Ishikawa (cell line): Measurements from ENCODE around the gene FOXP1.

Experiments used
- CEBPB ChIP-seq: IDR thresholded peaks from 2 replicates; pipeline ENCODE4 v1.6.1; 2012
- CREB1 ChIP-seq: IDR thresholded peaks from 2 replicates; pipeline ENCODE4 v1.6.1; 2012; ENCODE audit warnings: low read depth
- EGR1 ChIP-seq: IDR thresholded peaks from 2 replicates; pipeline ENCODE4 v1.6.1; 2012
- EP300 ChIP-seq: IDR thresholded peaks from 2 replicates; pipeline ENCODE4 v1.6.1; 2012; ENCODE audit warnings: borderline replicate concordance
- FOXM1 ChIP-seq: IDR thresholded peaks from 2 replicates; pipeline ENCODE4 v1.6.1; 2012; ENCODE audit warnings: low read depth, borderline replicate concordance
- MAX ChIP-seq: IDR thresholded peaks from 2 replicates; pipeline ENCODE4 v1.6.1; 2012
- NFIC ChIP-seq: IDR thresholded peaks from 2 replicates; pipeline ENCODE4 v1.6.1; 2012
- RAD21 ChIP-seq: IDR thresholded peaks from 2 replicates; pipeline ENCODE4 v1.6.1; 2012; ENCODE audit warnings: low read depth
- TAF1 ChIP-seq: IDR thresholded peaks from 2 replicates; pipeline ENCODE4 v1.6.1; 2012; ENCODE audit warnings: low read depth, mild to moderate bottlenecking
- TCF12 ChIP-seq: IDR thresholded peaks from 2 replicates; pipeline ENCODE4 v1.6.1; 2012; ENCODE audit warnings: low read depth
- TEAD4 ChIP-seq: IDR thresholded peaks from 2 replicates; pipeline ENCODE4 v1.6.1; 2012
- YY1 ChIP-seq: IDR thresholded peaks from 2 replicates; pipeline ENCODE4 v1.6.1; 2012; ENCODE audit warnings: low read depth
- ZBTB7A ChIP-seq: IDR thresholded peaks from 2 replicates; pipeline ENCODE4 v1.6.1; 2012; ENCODE audit warnings: low read depth
- TF ChIP-seq, protein P1 (sequence below): IDR thresholded peaks from 2 replicates; pipeline ENCODE4 v1.6.1; 2012
- TF ChIP-seq, protein P2 (sequence below): IDR thresholded peaks from 2 replicates; pipeline ENCODE4 v1.6.1; 2012; ENCODE audit warnings: low read depth, mild to moderate bottlenecking

Gene FOXP1

GRCh38 chr3:71395927-71396695, 187.4 kb downstream of the FOXP1 start:
- TF ChIP-seq CEBPB: no peak
- no peak for TF ChIP-seq EGR1
- TF ChIP-seq FOXM1: no peak
- TF ChIP-seq, protein P1, sequence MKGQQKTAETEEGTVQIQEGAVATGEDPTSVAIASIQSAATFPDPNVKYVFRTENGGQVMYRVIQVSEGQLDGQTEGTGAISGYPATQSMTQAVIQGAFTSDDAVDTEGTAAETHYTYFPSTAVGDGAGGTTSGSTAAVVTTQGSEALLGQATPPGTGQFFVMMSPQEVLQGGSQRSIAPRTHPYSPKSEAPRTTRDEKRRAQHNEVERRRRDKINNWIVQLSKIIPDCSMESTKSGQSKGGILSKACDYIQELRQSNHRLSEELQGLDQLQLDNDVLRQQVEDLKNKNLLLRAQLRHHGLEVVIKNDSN: no peak
- no peak for TF ChIP-seq YY1
- no peak for TF ChIP-seq TCF12
- no peak for TF ChIP-seq EP300
- no peak for TF ChIP-seq ZBTB7A
- TF ChIP-seq NFIC: no peak
- no peak for TF ChIP-seq TAF1
- TF ChIP-seq, protein P2, sequence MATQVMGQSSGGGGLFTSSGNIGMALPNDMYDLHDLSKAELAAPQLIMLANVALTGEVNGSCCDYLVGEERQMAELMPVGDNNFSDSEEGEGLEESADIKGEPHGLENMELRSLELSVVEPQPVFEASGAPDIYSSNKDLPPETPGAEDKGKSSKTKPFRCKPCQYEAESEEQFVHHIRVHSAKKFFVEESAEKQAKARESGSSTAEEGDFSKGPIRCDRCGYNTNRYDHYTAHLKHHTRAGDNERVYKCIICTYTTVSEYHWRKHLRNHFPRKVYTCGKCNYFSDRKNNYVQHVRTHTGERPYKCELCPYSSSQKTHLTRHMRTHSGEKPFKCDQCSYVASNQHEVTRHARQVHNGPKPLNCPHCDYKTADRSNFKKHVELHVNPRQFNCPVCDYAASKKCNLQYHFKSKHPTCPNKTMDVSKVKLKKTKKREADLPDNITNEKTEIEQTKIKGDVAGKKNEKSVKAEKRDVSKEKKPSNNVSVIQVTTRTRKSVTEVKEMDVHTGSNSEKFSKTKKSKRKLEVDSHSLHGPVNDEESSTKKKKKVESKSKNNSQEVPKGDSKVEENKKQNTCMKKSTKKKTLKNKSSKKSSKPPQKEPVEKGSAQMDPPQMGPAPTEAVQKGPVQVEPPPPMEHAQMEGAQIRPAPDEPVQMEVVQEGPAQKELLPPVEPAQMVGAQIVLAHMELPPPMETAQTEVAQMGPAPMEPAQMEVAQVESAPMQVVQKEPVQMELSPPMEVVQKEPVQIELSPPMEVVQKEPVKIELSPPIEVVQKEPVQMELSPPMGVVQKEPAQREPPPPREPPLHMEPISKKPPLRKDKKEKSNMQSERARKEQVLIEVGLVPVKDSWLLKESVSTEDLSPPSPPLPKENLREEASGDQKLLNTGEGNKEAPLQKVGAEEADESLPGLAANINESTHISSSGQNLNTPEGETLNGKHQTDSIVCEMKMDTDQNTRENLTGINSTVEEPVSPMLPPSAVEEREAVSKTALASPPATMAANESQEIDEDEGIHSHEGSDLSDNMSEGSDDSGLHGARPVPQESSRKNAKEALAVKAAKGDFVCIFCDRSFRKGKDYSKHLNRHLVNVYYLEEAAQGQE: no peak
- TF ChIP-seq TEAD4: no peak
- TF ChIP-seq MAX: no peak
- no peak for TF ChIP-seq CREB1
- no peak for TF ChIP-seq RAD21

DNA sequence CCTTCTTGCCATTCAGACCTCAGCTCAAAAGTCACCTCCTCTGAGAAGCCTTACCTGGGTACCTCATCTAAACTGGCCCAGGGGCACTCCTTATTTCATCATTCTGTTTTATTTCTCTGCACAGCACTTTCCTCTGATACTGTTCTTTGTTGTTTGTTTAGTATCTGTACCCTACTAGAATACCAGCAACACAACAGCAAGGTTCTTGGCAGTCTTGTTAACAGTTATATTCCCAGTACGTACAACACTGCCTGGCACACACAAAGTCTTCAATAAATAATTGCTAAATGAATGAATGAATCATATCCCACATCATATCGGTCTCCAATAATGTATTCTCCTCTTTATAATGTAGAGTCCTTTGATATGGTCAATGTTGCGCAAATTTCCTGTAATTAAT, 188.1 kb downstream of the FOXP1 start:
- TF ChIP-seq FOXM1 (no peak), TCF12 (no peak)

GRCh38 chr3:71393745-71394144, 189.8 kb downstream of the FOXP1 start:
- TF ChIP-seq, protein P1: no peak
- TF ChIP-seq TAF1 (no peak), MAX (no peak), EP300 (no peak)

DNA sequence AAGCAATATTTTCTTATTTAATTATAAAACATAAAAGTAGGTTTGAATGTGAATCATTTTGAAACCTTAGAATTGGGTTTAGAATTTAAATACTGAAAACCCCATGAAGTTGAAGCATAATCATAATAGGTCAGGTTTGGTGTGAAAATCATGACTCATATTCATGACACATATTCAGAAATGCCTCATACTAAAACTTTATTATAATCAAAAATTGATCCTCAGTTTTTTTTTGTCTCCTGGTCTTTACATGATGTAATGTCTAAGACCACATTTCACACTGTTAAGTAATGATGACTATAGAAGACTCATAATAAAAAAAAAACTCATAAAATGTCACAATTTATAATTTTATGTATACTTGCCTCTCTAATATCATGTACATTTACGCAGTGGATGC, 190.4 kb downstream of the FOXP1 start:
- TF ChIP-seq EGR1: no peak
- TF ChIP-seq ZBTB7A: no peak
- TF ChIP-seq CREB1: no peak
- TF ChIP-seq TCF12: no peak
- no peak for TF ChIP-seq NFIC
- TF ChIP-seq, protein P1: no peak
- TF ChIP-seq MAX: no peak
- TF ChIP-seq, protein P2: no peak
- TF ChIP-seq EP300: no peak
- no peak for TF ChIP-seq RAD21
- no peak for TF ChIP-seq FOXM1
- no peak for TF ChIP-seq CEBPB
- no peak for TF ChIP-seq TAF1
- no peak for TF ChIP-seq TEAD4
- no peak for TF ChIP-seq YY1

DNA sequence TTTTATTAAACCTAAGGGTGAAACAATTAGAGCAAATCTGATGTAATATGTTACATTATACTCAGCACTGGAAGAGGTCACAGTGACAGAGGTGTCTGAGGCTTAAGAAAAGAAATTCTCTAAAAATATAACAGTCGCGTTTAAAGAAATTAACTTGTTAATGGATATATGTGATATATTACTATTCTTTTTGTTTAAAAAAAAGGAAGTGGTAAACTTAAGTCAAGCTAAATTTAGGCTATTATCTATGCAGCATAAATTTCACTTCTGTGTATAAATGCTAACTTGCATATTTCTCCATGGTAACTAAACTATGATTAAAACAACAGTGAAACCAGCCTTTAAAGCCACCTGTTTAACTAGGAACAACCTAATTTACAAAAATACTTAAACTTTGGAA, 191.3 kb downstream of the FOXP1 start:
- TF ChIP-seq NFIC: no peak
- no peak for TF ChIP-seq YY1
- TF ChIP-seq RAD21: no peak
- no peak for TF ChIP-seq TAF1
- TF ChIP-seq, protein P1: no peak
- no peak for TF ChIP-seq TEAD4
- TF ChIP-seq TCF12: no peak
- TF ChIP-seq CREB1: no peak
- no peak for TF ChIP-seq CEBPB
- TF ChIP-seq, protein P2: no peak
- no peak for TF ChIP-seq EP300
- TF ChIP-seq EGR1: no peak
- no peak for TF ChIP-seq ZBTB7A
- TF ChIP-seq FOXM1: no peak
- no peak for TF ChIP-seq MAX
